ENCODE measurements around the gene KLHL29. TPM values are rescaled to one million over a fixed set of nuclear protein-coding genes. Genes with fewer than 3 reads are reported as not detected.

Gene KLHL29
- total and polyA plus RNA-seq, 4 donors = 0.29 to 2.3 (median 0.68) TPM

DNA sequence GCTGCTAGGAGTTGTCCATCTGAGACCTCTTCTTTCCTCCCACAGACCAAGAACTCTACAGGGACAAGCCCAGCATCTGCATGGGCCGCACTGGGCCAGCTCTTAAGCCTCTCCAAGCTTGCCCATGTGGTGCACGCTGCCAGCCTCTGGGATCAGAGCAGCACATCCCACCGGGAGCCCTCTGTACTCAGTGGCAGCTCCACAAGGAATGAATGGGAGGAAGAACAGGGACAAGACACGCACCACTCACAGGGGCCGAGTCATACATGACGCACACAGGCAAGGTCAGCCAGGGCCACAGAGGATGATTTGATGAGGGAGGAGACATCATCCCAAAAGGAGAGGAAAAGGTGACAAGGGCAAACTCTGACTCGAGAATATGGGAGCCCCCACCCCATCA, 268.3 kb downstream of the KLHL29 start:
- TF ChIP-seq, protein P1, sequence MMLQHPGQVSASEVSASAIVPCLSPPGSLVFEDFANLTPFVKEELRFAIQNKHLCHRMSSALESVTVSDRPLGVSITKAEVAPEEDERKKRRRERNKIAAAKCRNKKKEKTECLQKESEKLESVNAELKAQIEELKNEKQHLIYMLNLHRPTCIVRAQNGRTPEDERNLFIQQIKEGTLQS (IDR thresholded peaks at IDR 0.05) = no peak
- TF ChIP-seq FOXA2 (IDR thresholded peaks at IDR 0.05) (no peak), MAX (IDR thresholded peaks at IDR 0.05) (no peak), GABPA (IDR thresholded peaks at IDR 0.05 in 1 of 2, conservative IDR thresholded peaks at IDR 0.05 in 1 of 2) (no peak), FOXA1 (IDR thresholded peaks at IDR 0.05) (no peak), JUND (IDR thresholded peaks at IDR 0.05) (no peak), RAD21 (IDR thresholded peaks at IDR 0.05) (no peak), CTCF (IDR thresholded peaks at IDR 0.05; ENCODE audit: low read depth, low read length, missing input control) (no peak)
- TF ChIP-seq, protein P2, sequence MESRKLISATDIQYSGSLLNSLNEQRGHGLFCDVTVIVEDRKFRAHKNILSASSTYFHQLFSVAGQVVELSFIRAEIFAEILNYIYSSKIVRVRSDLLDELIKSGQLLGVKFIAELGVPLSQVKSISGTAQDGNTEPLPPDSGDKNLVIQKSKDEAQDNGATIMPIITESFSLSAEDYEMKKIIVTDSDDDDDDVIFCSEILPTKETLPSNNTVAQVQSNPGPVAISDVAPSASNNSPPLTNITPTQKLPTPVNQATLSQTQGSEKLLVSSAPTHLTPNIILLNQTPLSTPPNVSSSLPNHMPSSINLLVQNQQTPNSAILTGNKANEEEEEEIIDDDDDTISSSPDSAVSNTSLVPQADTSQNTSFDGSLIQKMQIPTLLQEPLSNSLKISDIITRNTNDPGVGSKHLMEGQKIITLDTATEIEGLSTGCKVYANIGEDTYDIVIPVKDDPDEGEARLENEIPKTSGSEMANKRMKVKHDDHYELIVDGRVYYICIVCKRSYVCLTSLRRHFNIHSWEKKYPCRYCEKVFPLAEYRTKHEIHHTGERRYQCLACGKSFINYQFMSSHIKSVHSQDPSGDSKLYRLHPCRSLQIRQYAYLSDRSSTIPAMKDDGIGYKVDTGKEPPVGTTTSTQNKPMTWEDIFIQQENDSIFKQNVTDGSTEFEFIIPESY (IDR thresholded peaks at IDR 0.05) = no peak
- Histone ChIP-seq H3K27ac (ENCODE audit: low read depth in 1 of 2, low read length in 2 of 2) (no peak overlapping the region), H3K4me3 (ENCODE audit: low read depth in 1 of 3, low read length in 3 of 3) (no peak overlapping the region), H3K27me3 (ENCODE audit: control insufficient read depth in 4 of 4, insufficient read depth in 4 of 4, low read length in 3 of 4) (no peaks in the 10 kb centered on the region), H3K4me1 (ENCODE audit: control insufficient read depth in 4 of 4, insufficient read depth in 4 of 4, low read length in 3 of 4) (no peaks in the 10 kb centered on the region), H3K9ac (ENCODE audit: low read depth in 1 of 2, low read length in 2 of 2) (no peak overlapping the region), H3K36me3 (ENCODE audit: control insufficient read depth in 4 of 4, insufficient read depth in 3 of 4, low read depth in 1 of 4, low read length in 3 of 4) (no peaks in the 10 kb centered on the region), H3K9me3 (ENCODE audit: control insufficient read depth in 4 of 4, low read length in 3 of 4) (peaks cover 0 to 5% (median 0%) of the 10 kb centered on the region in 4 donors)
- no peak for DNase-seq (ENCODE audit: low spot score)
- 93% methylated on average over 7 of the region's 7 CpGs for WGBS

GRCh38 chr2:23654756-23655155, 269.8 kb downstream of the KLHL29 start:
- peaks cover 0 to 5% (median 0%) of the 10 kb centered on the region in 4 donors for H3K9me3 ChIP-seq (ENCODE audit: control insufficient read depth in 4 of 4, low read length in 3 of 4)
- no peaks in the 10 kb centered on the region for H3K36me3 ChIP-seq (ENCODE audit: control insufficient read depth in 4 of 4, insufficient read depth in 3 of 4, low read depth in 1 of 4, low read length in 3 of 4)
- no peak overlapping the region for H3K4me3 ChIP-seq (ENCODE audit: low read depth in 1 of 3, low read length in 3 of 3)
- H3K9ac ChIP-seq (ENCODE audit: low read depth in 1 of 2, low read length in 2 of 2) = no peak overlapping the region
- WGBS = 95% methylated on average over 6 of the region's 6 CpGs
- no peaks in the 10 kb centered on the region for H3K4me1 ChIP-seq (ENCODE audit: control insufficient read depth in 4 of 4, insufficient read depth in 4 of 4, low read length in 3 of 4)
- H3K27me3 ChIP-seq (ENCODE audit: control insufficient read depth in 4 of 4, insufficient read depth in 4 of 4, low read length in 3 of 4) = no peaks in the 10 kb centered on the region
- no peak for DNase-seq (ENCODE audit: low spot score)
- no peak overlapping the region for H3K27ac ChIP-seq (ENCODE audit: low read depth in 1 of 2, low read length in 2 of 2)
- TF ChIP-seq HNF4G (IDR thresholded peaks at IDR 0.05) (no peak), EGR1 (IDR thresholded peaks at IDR 0.05; ENCODE audit: low read depth in 2 of 2) (no peak), GABPA (IDR thresholded peaks at IDR 0.05 in 1 of 2, conservative IDR thresholded peaks at IDR 0.05 in 1 of 2) (no peak), RAD21 (IDR thresholded peaks at IDR 0.05) (no peak), HNF4A (conservative IDR thresholded peaks at IDR 0.05) (no peak), CTCF (IDR thresholded peaks at IDR 0.05; ENCODE audit: low read depth, low read length, missing input control) (no peak), YY1 (IDR thresholded peaks at IDR 0.05) (no peak), JUND (IDR thresholded peaks at IDR 0.05) (no peak), FOXA1 (IDR thresholded peaks at IDR 0.05) (no peak), SP1 (IDR thresholded peaks at IDR 0.05) (no peak), NR2F2 (IDR thresholded peaks at IDR 0.05) (no peak), MAX (IDR thresholded peaks at IDR 0.05) (no peak)
- TF ChIP-seq, protein P1 (IDR thresholded peaks at IDR 0.05) = no peak
- TF ChIP-seq, protein P2 (IDR thresholded peaks at IDR 0.05) = no peak

All from liver (tissue), 9 donors.